Karpas-422 (cell line): ENCODE results near the gene CDV3. TPM values are rescaled to one million over a fixed set of nuclear protein-coding genes. Genes with fewer than 3 reads are reported as not detected.
"Not testable (repeated sequence)": the region's sequence is repeated elsewhere in the genome, so short reads cannot be mapped to it uniquely, and the experiment has no call there.

ENCODE experiments used
- DNase-seq: peaks from one replicate; pipeline ENCODE4 v3.0.0-alpha.2; 2015
- H2AFZ ChIP-seq: fragments of 200-600 bp; sonication (generic); 2 replicates; pipeline ENCODE4 v1.6.1; 2014; ENCODE audit warnings: antibody characterized with exemption, low read length, mixed read lengths
- H3K27ac ChIP-seq: fragments of 200-600 bp; sonication (generic); 2 replicates; pipeline ENCODE4 v1.5.1; 2014; ENCODE audit warnings: mild to moderate bottlenecking, low read length, moderate library complexity
- H3K27me3 ChIP-seq: fragments of 200-600 bp; sonication (generic); 2 replicates; pipeline ENCODE4 v1.6.1; 2014; ENCODE audit warnings: low read length, mixed read lengths
- H3K36me3 ChIP-seq: fragments of 200-600 bp; sonication (generic); 2 replicates; pipeline ENCODE4 v1.6.1; 2014; ENCODE audit warnings: low read length, mixed read lengths; ENCODE audit not compliant: insufficient read depth
- H3K4me1 ChIP-seq: fragments of 200-600 bp; sonication (generic); 2 replicates; pipeline ENCODE4 v1.6.1; 2014; ENCODE audit warnings: mild to moderate bottlenecking, low read length, mixed read lengths
- H3K4me2 ChIP-seq: fragments of 200-600 bp; sonication (generic); 2 replicates; pipeline ENCODE4 v1.6.1; 2014; ENCODE audit warnings: low read length, low read depth, mild to moderate bottlenecking; ENCODE audit not compliant: poor library complexity, severe bottlenecking
- H3K4me3 ChIP-seq: fragments of 200-600 bp; sonication (generic); 2 replicates; pipeline ENCODE4 v1.5.1; 2014; ENCODE audit warnings: mild to moderate bottlenecking, antibody characterized with exemption, low read length, mixed read lengths
- H3K79me2 ChIP-seq: fragments of 200-600 bp; sonication (generic); 2 replicates; pipeline ENCODE4 v1.6.1; 2014; ENCODE audit warnings: mild to moderate bottlenecking, low read length, mixed read lengths
- H3K9ac ChIP-seq: fragments of 200-600 bp; sonication (generic); 2 replicates; pipeline ENCODE4 v1.6.0; 2014; ENCODE audit warnings: low read length
- H3K9me2 ChIP-seq: fragments of 200-600 bp; sonication (generic), shearing (Covaris generic); replicated peaks from 2 replicates; pipeline ENCODE4 v1.6.0; 2014; ENCODE audit warnings: mild to moderate bottlenecking, low read length, moderate library complexity; ENCODE audit not compliant: insufficient read depth
- H3K9me3 ChIP-seq: fragments of 300-700, 200-600 bp; sonication (generic); 2 replicates; pipeline ENCODE4 v1.6.1; 2014; ENCODE audit warnings: low read length, mixed read lengths
- H4K20me1 ChIP-seq: fragments of 200-600 bp; sonication (generic); 2 replicates; pipeline ENCODE4 v1.6.1; 2014; ENCODE audit warnings: mild to moderate bottlenecking, antibody characterized with exemption, low read length, low read depth; ENCODE audit not compliant: insufficient read depth
- total RNA-seq: library from RNA; depleted of rRNA; stranded (reverse); fragments of >200 nt; shearing (Covaris generic); gene quantifications from 2 replicates; pipeline ENCODE4 v1.2.3, GENCODE V29; 2014; ENCODE audit warnings: low replicate concordance; rRNA removed

CDV3 gene
- total RNA-seq = 772 and 806 TPM in 2 replicates

- Histone ChIP-seq H3K4me3 (peak within 1 kb of the TSS; percentile 97), H3K79me2 (peaks cover 45% of the 10 kb centered on the region), H3K27me3 (no peaks in the 10 kb centered on the region), H3K27ac (peak within 1 kb of the TSS; percentile 100), H2AFZ (no peak within 1 kb of the TSS), H3K9ac (peak within 1 kb of the TSS; percentile 93), H3K36me3 (peaks cover 39% of the 10 kb centered on the region), H3K9me3 (no peaks in the 10 kb centered on the region), H4K20me1 (peaks cover 17% of the 10 kb centered on the region), H3K4me2 (peak within 1 kb of the TSS; percentile 94), H3K9me2 (no peaks in the 10 kb centered on the region), H3K4me1 (peaks cover 52% of the 10 kb centered on the region)
- no peak for DNase-seq
These were observed at the start of gene CDV3 for GRCh38 chr3:133573629-133574194. TSS of gene CDV3 (plus strand) at chr3:133573686. CDS start at chr3:133574045, 359 bp downstream.

- not testable (repeated sequence) for H3K9me3 ChIP-seq, H3K27ac ChIP-seq, H3K27me3 ChIP-seq, H3K4me3 ChIP-seq, H4K20me1 ChIP-seq, H3K9me2 ChIP-seq, H3K4me2 ChIP-seq, DNase-seq, H3K79me2 ChIP-seq, H2AFZ ChIP-seq, H3K36me3 ChIP-seq, H3K9ac ChIP-seq
- H3K4me1 ChIP-seq = peaks cover 18% of the 10 kb centered on the region
These were observed 49.7 kb upstream of the CDV3 start for GRCh38 chr3:133523758-133524157.

GRCh38 chr3:133525435-133525834, 48.1 kb upstream of the CDV3 start:
- Histone ChIP-seq H2AFZ (no peak overlapping the region), H3K27ac (no peak overlapping the region), H3K27me3 (no peaks in the 10 kb centered on the region), H3K9ac (no peak overlapping the region), H3K4me3 (no peak overlapping the region), H3K36me3 (no peaks in the 10 kb centered on the region; the same call in 1 of the 2 replicates), H3K9me2 (no peaks in the 10 kb centered on the region), H3K4me2 (no peak overlapping the region), H3K79me2 (no peaks in the 10 kb centered on the region), H3K9me3 (0 out of 2 replicates have a peak, but pooled peaks cover 3% of the 10 kb centered on the region), H4K20me1 (no peaks in the 10 kb centered on the region), H3K4me1 (peaks cover 14% of the 10 kb centered on the region)
- no peak for DNase-seq

GRCh38 chr3:133527081-133527715, 46.3 kb upstream of the CDV3 start:
- Histone ChIP-seq H3K36me3 (no peaks in the 10 kb centered on the region; the same call in 1 of the 2 replicates), H3K27me3 (no peaks in the 10 kb centered on the region), H3K4me3 (no peak overlapping the region), H3K9ac (no peak overlapping the region), H3K9me2 (no peaks in the 10 kb centered on the region), H4K20me1 (no peaks in the 10 kb centered on the region), H3K4me2 (no peak overlapping the region), H3K4me1 (peaks cover 6% of the 10 kb centered on the region), H3K79me2 (no peaks in the 10 kb centered on the region), H3K27ac (no peak overlapping the region), H2AFZ (no peak overlapping the region), H3K9me3 (0 out of 2 replicates have a peak, but pooled peaks cover 3% of the 10 kb centered on the region)
- no peak for DNase-seq

- Histone ChIP-seq H3K27me3 (no peaks in the 10 kb centered on the region), H2AFZ (no peak overlapping the region), H3K79me2 (no peaks in the 10 kb centered on the region), H3K9me2 (no peaks in the 10 kb centered on the region), H3K36me3 (no peaks in the 10 kb centered on the region; the same call in 1 of the 2 replicates), H3K9ac (no peak overlapping the region), H3K4me2 (no peak overlapping the region), H3K9me3 (0 out of 2 replicates have a peak, but pooled peaks cover 3% of the 10 kb centered on the region), H3K4me3 (no peak overlapping the region), H4K20me1 (no peaks in the 10 kb centered on the region), H3K27ac (no peak overlapping the region), H3K4me1 (peaks cover 6% of the 10 kb centered on the region)
- DNase-seq = no peak
These were observed 43.7 kb upstream of the CDV3 start for GRCh38 chr3:133529809-133530208.

- Histone ChIP-seq H3K4me3 (no peak overlapping the region), H3K79me2 (no peaks in the 10 kb centered on the region), H3K27ac (no peak overlapping the region), H3K4me1 (peaks cover 4% of the 10 kb centered on the region; the same call in 1 of the 2 replicates), H4K20me1 (no peaks in the 10 kb centered on the region), H3K27me3 (no peaks in the 10 kb centered on the region), H3K9me2 (no peaks in the 10 kb centered on the region), H3K9ac (no peak overlapping the region), H3K4me2 (no peak overlapping the region), H3K36me3 (no peaks in the 10 kb centered on the region; the same call in 1 of the 2 replicates), H2AFZ (no peak overlapping the region), H3K9me3 (0 out of 2 replicates have a peak, but pooled peaks cover 3% of the 10 kb centered on the region)
- DNase-seq = no peak
These were observed 41.5 kb upstream of the CDV3 start for GRCh38 chr3:133531981-133532380.

- H4K20me1 ChIP-seq = no peaks in the 10 kb centered on the region
- no peak overlapping the region for H3K9ac ChIP-seq
- no peak for DNase-seq
- H2AFZ ChIP-seq = no peak overlapping the region
- no peak overlapping the region for H3K4me3 ChIP-seq
- H3K36me3 ChIP-seq = no peaks in the 10 kb centered on the region; the same call in 1 of the 2 replicates
- no peak overlapping the region for H3K27ac ChIP-seq
- H3K27me3 ChIP-seq = no peaks in the 10 kb centered on the region
- H3K79me2 ChIP-seq = no peaks in the 10 kb centered on the region
- no peaks in the 10 kb centered on the region for H3K9me2 ChIP-seq
- H3K4me2 ChIP-seq = no peak overlapping the region
- H3K4me1 ChIP-seq = peaks cover 4% of the 10 kb centered on the region; the same call in 1 of the 2 replicates
- H3K9me3 ChIP-seq = 0 out of 2 replicates have a peak, but pooled peaks cover 3% of the 10 kb centered on the region
These were observed 40.5 kb upstream of the CDV3 start for GRCh38 chr3:133532951-133533350.

GRCh38 chr3:133535971-133536881, 37.3 kb upstream of the CDV3 start:
- no peaks in the 10 kb centered on the region for H3K9me3 ChIP-seq
- peaks cover 4% of the 10 kb centered on the region; the same call in 1 of the 2 replicates for H3K4me1 ChIP-seq
- no peak overlapping the region for H2AFZ ChIP-seq
- no peaks in the 10 kb centered on the region for H3K79me2 ChIP-seq
- no peaks in the 10 kb centered on the region for H3K9me2 ChIP-seq
- H3K9ac ChIP-seq = no peak overlapping the region
- H3K4me3 ChIP-seq = no peak overlapping the region
- H3K4me2 ChIP-seq = no peak overlapping the region
- no peaks in the 10 kb centered on the region for H3K36me3 ChIP-seq
- H3K27me3 ChIP-seq = no peaks in the 10 kb centered on the region
- no peak overlapping the region for H3K27ac ChIP-seq
- no peaks in the 10 kb centered on the region for H4K20me1 ChIP-seq
- no peak for DNase-seq
